OCI-LY7 (cell line): ENCODE results near the gene TCTN1.

Source experiments
- EZH2phosphoT487 ChIP-seq: fragments of 200-600 bp; sonication (generic); IDR thresholded peaks from 2 replicates; pipeline ENCODE4 v1.6.1; 2018; ENCODE audit warnings: low read depth, borderline replicate concordance, mild to moderate bottlenecking, mixed run types, antibody characterized with exemption, low read length, moderate library complexity, mixed read lengths
- TF ChIP-seq, protein P1 (sequence below): fragments of 200-600 bp; sonication (generic); conservative IDR thresholded peaks from 2 replicates; pipeline ENCODE4 v1.5.1; 2014; ENCODE audit warnings: mild to moderate bottlenecking, antibody characterized with exemption, low read length, moderate library complexity, mixed read lengths

DNA sequence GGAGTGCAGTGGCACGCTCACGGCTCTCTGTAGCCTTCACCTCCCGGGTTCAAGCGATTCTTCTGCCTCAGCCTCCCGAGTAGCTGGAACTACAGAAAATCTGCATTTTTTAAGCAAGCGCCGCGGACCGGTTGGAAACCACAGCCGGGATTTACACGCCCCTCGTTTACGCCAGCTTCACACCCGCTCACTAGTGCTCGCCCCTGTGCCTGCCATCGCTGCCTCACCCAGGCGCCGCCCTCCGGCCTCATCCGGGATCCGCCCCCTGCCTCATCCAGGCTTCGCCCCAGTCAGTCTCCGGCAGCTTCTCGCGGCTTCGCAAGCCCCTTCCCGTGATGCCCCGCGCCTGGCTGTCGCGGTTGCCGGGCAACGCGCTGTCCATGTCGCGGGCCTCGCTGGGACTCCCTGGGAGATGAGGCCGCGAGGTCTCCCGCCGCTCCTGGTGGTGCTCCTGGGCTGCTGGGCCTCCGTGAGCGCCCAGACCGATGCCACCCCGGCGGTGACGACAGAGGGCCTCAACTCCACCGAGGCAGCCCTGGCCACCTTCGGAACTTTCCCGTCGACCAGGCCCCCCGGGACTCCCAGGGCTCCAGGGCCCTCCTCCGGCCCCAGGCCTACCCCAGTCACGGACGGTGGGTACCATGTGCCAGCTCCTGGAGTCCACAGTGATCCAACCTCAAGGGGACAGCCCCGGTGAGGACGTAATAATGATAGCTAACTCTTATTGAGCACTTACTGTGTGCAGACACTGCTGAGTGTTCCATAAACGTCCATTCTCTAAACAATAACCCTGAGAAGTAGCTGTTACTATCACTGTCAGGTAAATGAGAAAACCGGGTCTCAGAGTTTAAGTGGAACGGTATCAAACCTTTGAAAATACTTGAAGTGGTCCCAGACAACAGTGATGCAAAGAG is at the start of gene TCTN1:
- TF ChIP-seq, protein P1, sequence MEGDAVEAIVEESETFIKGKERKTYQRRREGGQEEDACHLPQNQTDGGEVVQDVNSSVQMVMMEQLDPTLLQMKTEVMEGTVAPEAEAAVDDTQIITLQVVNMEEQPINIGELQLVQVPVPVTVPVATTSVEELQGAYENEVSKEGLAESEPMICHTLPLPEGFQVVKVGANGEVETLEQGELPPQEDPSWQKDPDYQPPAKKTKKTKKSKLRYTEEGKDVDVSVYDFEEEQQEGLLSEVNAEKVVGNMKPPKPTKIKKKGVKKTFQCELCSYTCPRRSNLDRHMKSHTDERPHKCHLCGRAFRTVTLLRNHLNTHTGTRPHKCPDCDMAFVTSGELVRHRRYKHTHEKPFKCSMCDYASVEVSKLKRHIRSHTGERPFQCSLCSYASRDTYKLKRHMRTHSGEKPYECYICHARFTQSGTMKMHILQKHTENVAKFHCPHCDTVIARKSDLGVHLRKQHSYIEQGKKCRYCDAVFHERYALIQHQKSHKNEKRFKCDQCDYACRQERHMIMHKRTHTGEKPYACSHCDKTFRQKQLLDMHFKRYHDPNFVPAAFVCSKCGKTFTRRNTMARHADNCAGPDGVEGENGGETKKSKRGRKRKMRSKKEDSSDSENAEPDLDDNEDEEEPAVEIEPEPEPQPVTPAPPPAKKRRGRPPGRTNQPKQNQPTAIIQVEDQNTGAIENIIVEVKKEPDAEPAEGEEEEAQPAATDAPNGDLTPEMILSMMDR = no peak
- no peak for TF ChIP-seq EZH2phosphoT487
